ENCODE measurements around the gene GPR62. TPM values are rescaled to one million over a fixed set of nuclear protein-coding genes. Genes with fewer than 3 reads are reported as not detected.
"Not testable (repeated sequence)": the region's sequence is repeated elsewhere in the genome, so short reads cannot be mapped to it uniquely, and the experiment has no call there.

GPR62 gene
- polyA plus RNA-seq, 3 donors from 2014 or later = not detected

DNA sequence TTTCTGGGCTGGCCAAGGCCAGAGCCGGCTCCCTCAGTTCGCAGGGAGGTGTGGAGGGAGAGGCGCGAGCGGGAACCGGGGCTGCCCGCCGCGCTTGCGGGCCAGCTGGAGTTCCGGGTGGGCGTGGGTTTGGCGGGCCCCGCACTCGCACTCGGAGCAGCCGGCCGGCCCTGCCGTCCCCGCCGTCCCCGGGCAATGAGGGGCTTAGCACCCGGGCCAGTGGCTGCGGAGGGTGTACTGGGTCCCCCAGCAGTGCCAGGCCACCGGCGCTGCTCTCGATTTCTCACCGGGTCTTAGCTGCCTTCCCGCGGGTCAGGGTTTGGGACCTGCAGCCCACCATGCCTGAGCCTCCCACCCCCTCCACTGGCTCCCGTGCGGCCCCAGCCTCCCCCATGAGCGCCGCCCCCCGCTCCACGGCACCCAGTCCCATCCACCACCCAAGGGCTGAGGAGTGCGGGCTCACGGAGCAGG, 35.4 kb downstream of the GPR62 start:
- H3K27me3 Mint-ChIP-seq (ENCODE audit: low read depth in 3 of 3); H3K27ac Mint-ChIP-seq; H3K9me3 Mint-ChIP-seq; DNase-seq; H3K4me3 Mint-ChIP-seq: not testable (repeated sequence)
- H3K36me3 Mint-ChIP-seq = peaks cover 0 to 15% (median 0%) of the 10 kb centered on the region in 3 donors
- H3K4me1 Mint-ChIP-seq = peaks cover 28 to 33% of the 10 kb centered on the region in 2 donors

DNA sequence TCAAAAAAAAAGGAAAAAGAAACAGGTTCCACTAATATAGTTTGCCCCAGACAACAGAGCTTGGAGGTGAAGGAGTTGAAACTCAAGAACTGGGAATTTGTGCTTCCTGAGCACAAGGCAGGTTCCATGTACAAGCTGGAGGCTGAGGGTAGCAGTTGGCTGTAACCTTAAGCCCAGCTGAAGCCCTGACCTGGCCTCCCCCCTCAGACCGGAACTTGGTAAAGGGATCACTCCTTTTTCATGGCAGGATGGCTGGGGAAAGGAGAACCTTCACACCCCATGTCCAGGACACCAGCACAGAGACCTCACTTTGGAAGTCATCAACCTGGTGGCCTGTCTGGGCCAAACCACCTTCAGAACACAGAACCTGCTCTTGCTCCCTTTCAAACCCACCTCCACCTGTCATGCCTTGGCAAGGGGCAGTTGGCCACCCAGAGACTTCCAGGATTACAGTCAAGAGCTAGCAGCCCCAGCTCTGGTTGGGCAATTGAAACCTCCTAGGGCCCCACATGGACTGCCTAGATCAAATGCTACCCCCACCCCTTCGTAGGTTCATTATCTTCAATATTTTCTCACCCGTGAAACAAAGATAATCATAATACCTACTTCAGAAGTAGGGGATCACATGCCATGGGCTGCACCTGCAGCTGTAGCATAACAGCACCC, 37.0 kb downstream of the GPR62 start:
- H3K27ac Mint-ChIP-seq = peak overlapping the region in 1 of 6 donors; percentile 36
- no peak overlapping the region for H3K4me3 Mint-ChIP-seq
- H3K4me1 Mint-ChIP-seq = peaks cover 37 to 39% of the 10 kb centered on the region in 2 donors
- H3K36me3 Mint-ChIP-seq = peaks cover 0 to 17% (median 0%) of the 10 kb centered on the region in 3 donors
- no peaks in the 10 kb centered on the region for H3K9me3 Mint-ChIP-seq
- no peak for DNase-seq
- peaks cover 0 to 2% (median 2%) of the 10 kb centered on the region in 3 donors for H3K27me3 Mint-ChIP-seq (ENCODE audit: low read depth in 3 of 3)

DNA sequence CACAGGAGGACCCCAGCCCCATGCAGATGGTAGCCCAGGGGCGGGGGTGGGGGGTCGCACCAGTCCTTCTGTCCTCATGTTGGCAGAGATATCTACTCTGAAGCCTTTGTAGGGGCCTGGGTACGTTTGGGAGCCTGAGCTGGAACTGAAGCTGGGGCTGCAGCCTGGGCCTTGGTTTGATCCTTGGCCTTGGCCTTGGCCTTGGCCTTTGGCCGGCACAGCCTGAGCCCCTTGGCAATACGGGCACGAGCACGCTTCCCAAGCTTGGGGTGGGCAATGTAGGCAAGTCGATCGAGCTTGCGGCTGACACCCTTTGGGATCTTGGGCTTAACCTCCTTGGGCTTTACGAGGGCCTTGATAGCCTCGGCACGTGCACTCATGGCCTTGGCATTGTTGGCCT, 38.5 kb downstream of the GPR62 start:
- Mint-ChIP-seq H3K27ac (peak overlapping the region in 4 of 6 donors; percentile 30 to 100 (median 98)), H3K36me3 (peaks cover 0 to 17% (median 0%) of the 10 kb centered on the region in 3 donors), H3K4me1 (peaks cover 38 to 39% of the 10 kb centered on the region in 2 donors), H3K4me3 (peak overlapping the region in 4 of 5 donors; percentile 33 to 100 (median 100))
- not testable (repeated sequence) for H3K27me3 Mint-ChIP-seq (ENCODE audit: low read depth in 3 of 3); H3K9me3 Mint-ChIP-seq; DNase-seq

DNA sequence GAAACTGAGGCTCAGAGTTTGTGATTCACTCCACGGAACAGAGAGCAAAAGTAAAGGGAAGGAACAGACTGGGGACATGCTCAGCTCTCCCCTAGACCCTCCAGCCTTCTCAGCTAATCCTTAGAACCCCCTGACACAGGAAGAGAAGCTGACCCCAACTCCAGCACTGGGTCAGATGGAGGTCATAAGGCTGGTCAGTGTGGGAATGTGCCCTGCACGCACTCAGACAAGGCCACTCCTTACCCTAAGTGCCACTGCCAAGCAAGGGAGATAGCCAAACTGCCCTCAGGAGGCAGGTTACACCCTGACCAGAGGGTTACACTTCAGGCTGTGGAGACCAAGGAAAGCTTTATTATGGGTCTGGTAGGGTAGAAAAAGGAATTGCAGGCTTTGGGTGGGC, 39.3 kb downstream of the GPR62 start:
- peak overlapping the region; percentile 96 to 100 (median 99) for H3K27ac Mint-ChIP-seq
- no peaks in the 10 kb centered on the region for H3K9me3 Mint-ChIP-seq
- peaks cover 0 to 17% (median 0%) of the 10 kb centered on the region in 3 donors for H3K36me3 Mint-ChIP-seq
- peaks cover 36 to 39% of the 10 kb centered on the region in 2 donors for H3K4me1 Mint-ChIP-seq
- H3K27me3 Mint-ChIP-seq (ENCODE audit: low read depth in 3 of 3) = peaks cover 3 to 4% (median 4%) of the 10 kb centered on the region in 3 donors
- DNase-seq = no peak
- H3K4me3 Mint-ChIP-seq = peak overlapping the region; percentile 100

DNA sequence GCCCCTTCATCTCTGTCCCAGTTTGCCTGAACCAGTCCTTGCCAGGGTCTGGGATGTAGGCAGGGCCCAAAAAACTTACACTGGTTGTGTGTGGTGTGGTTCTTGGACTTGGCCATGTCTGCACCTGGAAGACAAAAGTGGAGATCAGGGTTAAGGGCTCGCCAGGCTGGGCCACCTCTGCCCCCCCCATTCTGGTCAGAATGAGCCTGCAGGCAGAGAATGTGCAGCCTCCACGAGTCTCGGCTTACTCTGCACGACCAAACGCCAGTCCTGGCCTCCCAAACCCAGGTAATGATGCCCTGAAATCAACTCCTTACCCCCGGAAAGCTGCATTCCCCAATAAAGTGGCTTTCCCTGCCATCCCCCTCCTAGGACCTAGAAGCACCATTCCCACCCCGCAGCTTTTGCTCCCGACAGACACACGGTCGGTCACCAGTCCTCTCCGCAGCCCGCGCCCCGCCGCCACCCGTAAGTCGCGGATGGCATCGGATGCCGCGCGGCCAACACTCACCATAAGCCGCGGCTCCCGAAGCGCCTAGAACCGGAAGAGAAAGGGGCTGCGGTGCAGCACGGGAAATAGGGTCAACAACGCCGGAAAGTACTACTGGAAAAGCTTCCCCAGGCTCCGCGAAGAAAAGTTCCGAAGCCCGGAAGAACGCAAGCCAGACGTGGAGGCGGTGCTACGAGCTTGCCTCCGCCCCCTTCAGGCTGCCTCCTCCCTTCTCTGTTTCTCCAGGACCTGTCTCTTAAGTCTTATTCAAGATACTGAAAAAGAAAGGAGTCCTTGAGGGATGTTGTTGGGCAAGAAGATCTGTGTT, 40.4 kb downstream of the GPR62 start, which contains the start of gene RPL29:
TSS of gene RPL29 (minus strand) at position 550 of the 818 bp plus-strand sequence. CDS start at position 116, 434 bp downstream.
- Mint-ChIP-seq H3K27me3 (ENCODE audit: low read depth in 3 of 3) (peaks cover 3 to 4% (median 4%) of the 10 kb centered on the region in 3 donors), H3K4me1 (peaks cover 38 to 39% of the 10 kb centered on the region in 2 donors), H3K9me3 (no peaks in the 10 kb centered on the region), H3K27ac (peak within 1 kb of the TSS; percentile 96 to 100 (median 99)), H3K4me3 (peak within 1 kb of the TSS; percentile 100), H3K36me3 (peaks cover 0 to 17% (median 0%) of the 10 kb centered on the region in 3 donors)
- DNase-seq = peak; percentile 87 to 92 (median 91)

DNA sequence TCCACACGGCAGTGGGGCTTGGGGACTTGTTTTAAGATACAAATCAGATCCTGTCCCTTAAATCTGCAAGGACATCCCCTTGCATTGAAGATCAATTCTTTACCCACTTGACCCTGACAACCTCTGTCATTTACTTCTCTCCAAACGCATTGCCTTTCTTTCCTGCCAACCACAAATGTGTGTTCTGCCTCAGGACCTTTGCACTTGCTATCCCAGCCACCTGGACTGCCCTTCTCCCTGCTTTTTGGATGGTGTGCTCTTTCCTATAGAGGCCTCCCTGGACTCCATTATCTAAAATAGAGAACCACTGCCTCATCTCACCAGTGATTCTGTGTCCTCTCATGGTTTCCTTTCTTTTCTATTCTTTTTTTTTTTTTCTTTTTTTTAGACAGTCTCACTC, 42.0 kb downstream of the GPR62 start:
- no peak for DNase-seq
- Mint-ChIP-seq H3K9me3 (no peaks in the 10 kb centered on the region), H3K4me1 (peaks cover 32 to 37% of the 10 kb centered on the region in 2 donors), H3K27ac (peak overlapping the region in 4 of 6 donors; percentile 12 to 77 (median 64)), H3K36me3 (peaks cover 0 to 17% (median 0%) of the 10 kb centered on the region in 3 donors), H3K27me3 (ENCODE audit: low read depth in 3 of 3) (peaks cover 3 to 5% (median 4%) of the 10 kb centered on the region in 3 donors), H3K4me3 (peak overlapping the region; percentile 48 to 60 (median 56))

DNA sequence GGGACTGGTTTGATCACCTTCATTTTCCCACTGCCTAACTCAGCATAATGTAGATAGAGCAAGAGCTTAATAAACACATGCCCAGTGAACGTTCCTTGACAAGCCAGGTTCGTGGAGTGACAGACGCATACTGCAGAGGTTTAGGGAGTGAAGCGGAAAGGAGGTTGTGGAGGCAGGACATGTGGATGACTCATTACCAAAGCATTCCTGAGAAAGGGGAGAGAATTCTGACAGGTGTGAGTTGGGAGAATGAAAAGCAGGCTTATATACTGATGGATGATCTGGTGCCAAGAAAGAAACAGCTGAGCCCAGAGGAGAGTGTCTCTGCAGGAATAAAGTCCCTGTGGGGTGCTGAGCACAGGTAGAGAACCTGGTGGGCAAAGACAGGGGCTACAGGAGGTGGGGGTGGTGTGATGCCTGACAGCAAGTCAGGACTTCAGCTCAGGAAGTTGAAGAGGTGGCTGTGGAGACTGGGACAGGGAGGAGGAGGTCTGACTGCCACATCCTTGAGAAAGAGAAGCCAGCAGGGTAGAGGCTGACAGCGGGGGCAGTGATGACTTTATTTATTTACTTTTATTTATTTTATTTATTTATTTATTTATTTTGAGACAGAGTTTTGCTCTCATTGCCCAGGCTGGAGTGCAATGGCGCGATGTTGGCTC, 42.9 kb downstream of the GPR62 start:
- Mint-ChIP-seq H3K27ac (peak overlapping the region in 1 of 6 donors; percentile 28), H3K27me3 (ENCODE audit: low read depth in 3 of 3) (peaks cover 3 to 5% (median 4%) of the 10 kb centered on the region in 3 donors), H3K4me1 (peaks cover 25 to 36% of the 10 kb centered on the region in 2 donors), H3K9me3 (no peaks in the 10 kb centered on the region), H3K4me3 (no peak overlapping the region), H3K36me3 (peaks cover 0 to 14% (median 0%) of the 10 kb centered on the region in 3 donors)
- DNase-seq = no peak

DNA sequence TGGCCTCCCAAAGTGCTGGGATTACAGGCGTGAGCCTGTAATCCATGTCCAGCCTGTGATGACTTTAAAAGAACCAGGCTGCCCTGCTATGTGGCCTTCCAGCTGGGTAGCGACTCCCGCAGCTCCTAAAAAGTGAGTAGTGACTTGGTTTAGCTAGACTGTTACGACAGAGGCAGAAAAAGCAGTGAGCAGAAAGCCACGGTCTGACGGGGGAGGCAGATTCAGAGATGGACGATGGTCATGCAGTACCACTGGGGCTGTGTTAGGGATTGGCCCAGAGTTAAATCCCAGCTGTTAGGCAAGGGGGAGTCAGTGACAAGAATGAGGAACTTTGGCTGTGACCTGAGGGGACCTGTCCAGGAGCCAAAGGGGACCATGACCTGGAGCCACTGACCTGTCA, 43.6 kb downstream of the GPR62 start:
- peaks cover 3 to 5% (median 4%) of the 10 kb centered on the region in 3 donors for H3K27me3 Mint-ChIP-seq (ENCODE audit: low read depth in 3 of 3)
- H3K27ac Mint-ChIP-seq = no peak overlapping the region
- H3K4me1 Mint-ChIP-seq = peaks cover 24 to 32% of the 10 kb centered on the region in 2 donors
- peaks cover 0 to 9% (median 0%) of the 10 kb centered on the region in 3 donors for H3K36me3 Mint-ChIP-seq
- no peak for DNase-seq
- no peak overlapping the region for H3K4me3 Mint-ChIP-seq
- no peaks in the 10 kb centered on the region for H3K9me3 Mint-ChIP-seq

DNA sequence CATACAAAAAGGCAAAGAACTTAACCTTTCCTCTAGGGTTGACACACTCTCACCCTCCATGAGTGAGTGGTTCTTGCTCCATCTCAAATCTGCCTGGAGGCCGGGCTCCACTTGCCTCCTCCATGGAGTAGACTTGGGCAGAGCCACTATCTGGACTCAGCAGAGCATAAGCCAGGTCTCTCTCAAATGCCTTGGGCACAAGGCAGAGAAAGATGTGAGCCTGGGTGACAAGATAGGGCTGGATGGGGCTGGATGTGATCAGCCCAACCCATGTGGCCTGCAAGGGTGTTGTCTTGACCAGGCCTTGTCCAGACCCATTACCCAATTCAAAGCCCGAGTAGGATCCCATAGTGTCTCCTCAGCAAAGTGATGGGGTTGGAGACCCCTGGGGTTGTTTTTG, 44.7 kb downstream of the GPR62 start:
- Mint-ChIP-seq H3K27ac (no peak overlapping the region), H3K36me3 (peaks cover 0 to 3% (median 0%) of the 10 kb centered on the region in 3 donors), H3K9me3 (no peaks in the 10 kb centered on the region), H3K4me3 (no peak overlapping the region), H3K4me1 (peaks cover 13 to 22% of the 10 kb centered on the region in 2 donors), H3K27me3 (ENCODE audit: low read depth in 3 of 3) (peaks cover 3 to 5% (median 5%) of the 10 kb centered on the region in 3 donors)
- DNase-seq = no peak

DNA sequence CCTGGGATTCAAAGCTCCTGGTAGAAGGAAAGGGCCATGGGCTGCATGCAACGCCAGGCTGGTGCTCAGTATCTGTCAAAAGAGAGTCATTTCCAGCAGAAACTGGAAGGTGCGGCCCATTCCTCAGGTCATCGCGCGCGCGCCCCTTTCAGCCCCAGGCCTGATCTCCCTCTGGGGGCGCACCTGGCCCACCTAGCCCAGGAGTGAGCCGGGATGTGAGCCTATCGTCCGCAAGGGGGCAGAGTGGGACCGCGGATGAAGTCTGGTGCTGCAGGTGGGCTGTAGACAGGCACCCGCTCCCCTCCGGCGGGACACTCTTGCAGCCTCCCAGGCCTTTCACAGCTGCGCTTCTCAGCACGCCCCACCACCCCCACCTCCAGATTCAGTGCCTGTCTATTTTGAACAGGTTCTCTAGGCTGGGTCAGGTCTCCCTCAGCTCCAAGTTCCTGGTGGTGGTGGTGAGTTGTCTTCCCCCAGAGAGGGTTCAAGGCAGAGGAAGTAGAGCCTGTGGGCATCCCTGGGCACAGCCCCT, 46.3 kb downstream of the GPR62 start:
- H3K4me3 Mint-ChIP-seq = no peak overlapping the region
- DNase-seq = peak; percentile 83 to 86 (median 83)
- no peaks in the 10 kb centered on the region for H3K9me3 Mint-ChIP-seq
- H3K4me1 Mint-ChIP-seq = peaks cover 0 to 11% of the 10 kb centered on the region in 2 donors
- no peak overlapping the region for H3K27ac Mint-ChIP-seq
- no peaks in the 10 kb centered on the region for H3K36me3 Mint-ChIP-seq
- H3K27me3 Mint-ChIP-seq (ENCODE audit: low read depth in 3 of 3) = peaks cover 1 to 5% (median 4%) of the 10 kb centered on the region in 3 donors

DNA sequence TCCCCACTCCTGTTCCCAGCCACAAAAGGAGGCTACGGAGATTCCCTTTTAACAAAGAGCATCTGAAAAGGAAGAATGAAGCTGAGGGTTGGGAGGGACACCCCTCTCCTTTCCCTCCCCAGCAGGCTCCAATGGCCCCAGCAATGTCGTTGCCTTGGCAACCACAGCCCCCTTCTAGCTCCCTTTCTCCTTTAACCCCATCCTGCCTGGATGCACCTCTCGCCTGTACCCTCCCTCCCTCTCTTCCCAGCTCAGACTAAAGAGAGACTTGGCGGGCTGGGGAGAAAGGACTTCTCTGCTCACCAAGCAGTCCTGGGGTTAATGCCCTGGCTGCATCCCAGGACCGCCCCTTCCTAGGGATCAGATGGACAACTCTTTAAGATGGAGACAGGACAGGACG, 47.6 kb downstream of the GPR62 start:
- peaks cover 1 to 5% (median 4%) of the 10 kb centered on the region in 3 donors for H3K27me3 Mint-ChIP-seq (ENCODE audit: low read depth in 3 of 3)
- H3K36me3 Mint-ChIP-seq = no peaks in the 10 kb centered on the region
- H3K4me1 Mint-ChIP-seq = peaks cover 0 to 5% of the 10 kb centered on the region in 2 donors
- H3K27ac Mint-ChIP-seq = no peak overlapping the region
- no peak overlapping the region for H3K4me3 Mint-ChIP-seq
- no peaks in the 10 kb centered on the region for H3K9me3 Mint-ChIP-seq
- DNase-seq = no peak

DNA sequence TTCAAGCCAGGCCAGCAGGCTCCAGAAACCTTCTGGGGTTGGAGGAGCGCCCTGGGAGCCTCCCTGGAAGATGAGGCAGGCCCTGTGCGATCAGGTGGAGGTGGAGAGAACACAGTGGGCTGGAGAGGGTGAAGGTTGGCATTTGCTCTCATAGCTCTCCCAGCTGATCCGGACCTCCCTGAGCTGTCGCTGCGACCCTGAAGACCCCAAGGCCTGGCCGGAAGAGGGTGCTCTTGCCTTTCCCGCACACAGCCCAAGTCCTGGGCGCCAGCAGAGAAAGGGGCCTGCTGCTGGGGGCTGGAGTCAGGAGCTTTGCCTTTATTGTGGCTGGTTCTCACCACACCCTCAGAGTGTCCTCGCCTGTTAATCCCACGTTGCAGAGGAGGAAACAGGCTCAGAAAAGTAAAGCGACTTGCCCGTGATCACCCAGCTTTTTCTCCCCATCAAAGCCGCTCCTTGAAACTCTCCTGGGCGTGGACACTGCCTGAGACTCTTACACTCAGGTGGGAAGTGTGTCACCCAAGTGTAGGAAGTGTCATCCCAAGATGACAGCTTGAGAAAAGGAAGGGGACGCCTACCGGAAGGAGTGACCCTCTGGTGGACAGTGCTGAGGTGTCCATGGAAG, 49.1 kb downstream of the GPR62 start:
- no peak overlapping the region for H3K4me3 Mint-ChIP-seq
- H3K27ac Mint-ChIP-seq = no peak overlapping the region
- H3K9me3 Mint-ChIP-seq = no peaks in the 10 kb centered on the region
- H3K27me3 Mint-ChIP-seq (ENCODE audit: low read depth in 3 of 3) = peaks cover 0 to 5% (median 2%) of the 10 kb centered on the region in 3 donors
- H3K4me1 Mint-ChIP-seq = peaks cover 0 to 5% of the 10 kb centered on the region in 2 donors
- DNase-seq = no peak
- H3K36me3 Mint-ChIP-seq = no peaks in the 10 kb centered on the region
